GM18526 (cell line): ENCODE measurements around the gene MYLK.

Source experiments
- POLR2A ChIP-seq: IDR thresholded peaks from 3 replicates; pipeline ENCODE4 v1.6.1; 2011; ENCODE audit not compliant: insufficient read length; ENCODE audit errors: extremely low read depth

MYLK gene

GRCh38 chr3:123610331-123610730, 273.8 kb downstream of the MYLK start:
- no peak for TF ChIP-seq POLR2A

- no peak for TF ChIP-seq POLR2A
Measured at GRCh38 chr3:123609063-123609462, 275.1 kb downstream of the MYLK start.

DNA sequence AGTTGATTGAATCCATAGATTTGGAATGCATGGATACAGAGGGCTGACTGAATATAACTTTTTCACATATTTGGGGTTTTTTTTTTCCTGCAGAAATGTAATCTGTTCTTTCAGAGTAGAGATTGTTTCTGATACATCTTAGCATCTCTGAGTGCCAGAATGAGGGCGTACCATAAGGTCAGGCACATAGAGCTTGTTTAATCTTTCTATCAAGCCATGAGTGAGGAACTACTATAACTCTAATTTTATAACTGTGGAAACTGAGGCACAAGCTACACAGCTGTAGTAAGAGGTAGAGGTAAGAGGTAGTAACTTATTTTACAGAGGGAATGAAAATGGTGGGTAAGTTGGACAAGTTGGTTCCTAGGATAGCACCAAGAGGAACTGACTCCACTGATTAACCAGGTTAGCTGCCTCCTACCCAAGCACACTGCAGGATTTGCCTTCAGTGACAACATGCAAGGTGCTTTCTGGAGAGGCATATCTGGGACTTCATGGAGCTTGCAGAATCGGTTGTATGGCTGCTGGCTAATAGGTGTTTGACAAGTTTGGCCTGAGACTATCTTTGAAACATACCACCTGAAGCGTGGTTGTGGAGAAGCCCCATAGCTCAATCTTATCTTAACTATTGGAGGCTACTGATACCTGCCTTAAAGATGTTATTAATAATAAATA, 275.7 kb downstream of the MYLK start:
- no peak for TF ChIP-seq POLR2A

- no peak for TF ChIP-seq POLR2A
Measured at GRCh38 chr3:123606527-123606926, 277.6 kb downstream of the MYLK start.

DNA sequence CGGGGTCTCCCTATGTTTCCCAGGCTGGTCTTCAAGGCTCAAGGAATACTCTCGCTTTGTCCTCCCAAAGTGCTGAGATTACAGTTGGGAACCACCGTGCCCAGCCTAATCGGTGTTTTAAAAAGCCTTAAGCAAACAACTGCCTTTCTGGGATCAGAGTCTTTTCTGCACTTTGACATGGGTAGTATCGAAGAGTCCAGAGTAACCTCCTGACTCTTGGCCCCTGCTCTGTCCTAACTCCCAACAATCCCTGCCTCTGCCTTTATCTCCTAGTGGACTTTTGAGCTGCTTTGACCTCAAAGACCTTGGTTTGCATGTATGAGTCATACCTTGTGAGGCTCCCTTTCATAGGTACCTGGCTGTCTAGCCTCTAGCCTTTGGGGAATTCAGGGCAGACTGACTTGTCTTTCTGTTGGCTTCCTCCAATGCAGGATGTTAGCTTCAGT, 278.3 kb downstream of the MYLK start:
- TF ChIP-seq POLR2A = no peak

DNA sequence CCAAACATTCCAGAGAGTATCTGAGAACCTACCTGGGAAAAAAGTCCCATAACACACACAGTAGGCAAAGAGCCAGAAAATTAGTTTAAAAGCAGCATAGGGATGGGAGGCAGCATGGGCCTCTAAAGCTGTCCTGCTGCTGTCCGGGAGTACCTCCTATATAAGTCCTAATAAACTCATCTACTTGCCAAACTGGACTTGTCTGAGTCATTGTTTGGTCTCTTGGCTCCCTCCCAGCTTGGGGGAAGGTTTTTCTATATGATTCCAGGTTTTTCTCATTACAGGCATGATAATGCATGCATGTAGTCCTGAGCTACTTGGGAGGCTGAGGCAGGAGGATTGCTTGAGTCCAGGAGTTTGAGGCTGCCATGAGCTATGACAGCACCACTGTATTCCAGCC, 281.8 kb downstream of the MYLK start:
- no peak for TF ChIP-seq POLR2A

GRCh38 chr3:123597561-123597960, 286.6 kb downstream of the MYLK start:
- no peak for TF ChIP-seq POLR2A

GRCh38 chr3:123595396-123596180, 288.5 kb downstream of the MYLK start:
- no peak for TF ChIP-seq POLR2A

GRCh38 chr3:123593381-123593780, 290.8 kb downstream of the MYLK start:
- no peak for TF ChIP-seq POLR2A

DNA sequence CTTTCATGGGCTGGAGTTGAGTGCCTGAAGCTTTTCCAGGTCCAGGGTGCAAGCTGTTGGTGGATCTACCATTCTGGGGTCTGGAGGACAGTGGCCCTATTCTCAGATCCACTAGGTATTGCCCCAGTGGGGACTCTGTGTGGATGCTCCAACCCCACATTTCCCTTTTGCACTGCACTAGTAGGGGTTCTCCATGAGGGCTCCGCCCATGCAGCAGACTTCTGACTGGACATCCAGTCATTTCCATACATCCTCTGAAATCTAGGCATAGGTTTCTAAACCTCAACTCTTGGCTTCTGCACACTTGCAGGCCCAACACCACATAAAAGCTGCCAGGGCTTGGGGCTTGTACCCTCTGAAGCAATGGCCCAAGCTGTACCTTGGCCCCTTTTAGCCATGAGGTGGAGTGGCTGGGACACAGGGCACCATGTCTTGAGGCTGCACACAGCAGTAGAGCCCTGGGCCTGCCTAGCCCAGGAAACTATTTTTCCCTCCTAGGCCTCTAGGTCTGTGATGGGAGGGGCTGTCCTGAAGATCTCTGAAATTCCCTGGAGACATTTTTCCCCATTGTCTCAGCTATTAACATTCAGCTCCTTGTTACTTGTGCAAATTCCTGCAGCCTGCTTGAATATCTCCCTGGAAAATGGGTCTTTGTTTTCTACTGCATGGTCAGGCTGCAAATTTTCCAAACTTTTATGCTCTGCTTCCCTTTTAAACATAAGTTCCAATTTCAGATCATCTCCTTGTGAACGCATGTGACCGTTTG, 293.3 kb downstream of the MYLK start:
- TF ChIP-seq POLR2A = no peak

- no peak for TF ChIP-seq POLR2A
Measured at GRCh38 chr3:123587401-123587800, 296.7 kb downstream of the MYLK start.

GRCh38 chr3:123586968-123587367, 297.2 kb downstream of the MYLK start:
- no peak for TF ChIP-seq POLR2A

GRCh38 chr3:123586131-123586530, 298.0 kb downstream of the MYLK start:
- TF ChIP-seq POLR2A = no peak

DNA sequence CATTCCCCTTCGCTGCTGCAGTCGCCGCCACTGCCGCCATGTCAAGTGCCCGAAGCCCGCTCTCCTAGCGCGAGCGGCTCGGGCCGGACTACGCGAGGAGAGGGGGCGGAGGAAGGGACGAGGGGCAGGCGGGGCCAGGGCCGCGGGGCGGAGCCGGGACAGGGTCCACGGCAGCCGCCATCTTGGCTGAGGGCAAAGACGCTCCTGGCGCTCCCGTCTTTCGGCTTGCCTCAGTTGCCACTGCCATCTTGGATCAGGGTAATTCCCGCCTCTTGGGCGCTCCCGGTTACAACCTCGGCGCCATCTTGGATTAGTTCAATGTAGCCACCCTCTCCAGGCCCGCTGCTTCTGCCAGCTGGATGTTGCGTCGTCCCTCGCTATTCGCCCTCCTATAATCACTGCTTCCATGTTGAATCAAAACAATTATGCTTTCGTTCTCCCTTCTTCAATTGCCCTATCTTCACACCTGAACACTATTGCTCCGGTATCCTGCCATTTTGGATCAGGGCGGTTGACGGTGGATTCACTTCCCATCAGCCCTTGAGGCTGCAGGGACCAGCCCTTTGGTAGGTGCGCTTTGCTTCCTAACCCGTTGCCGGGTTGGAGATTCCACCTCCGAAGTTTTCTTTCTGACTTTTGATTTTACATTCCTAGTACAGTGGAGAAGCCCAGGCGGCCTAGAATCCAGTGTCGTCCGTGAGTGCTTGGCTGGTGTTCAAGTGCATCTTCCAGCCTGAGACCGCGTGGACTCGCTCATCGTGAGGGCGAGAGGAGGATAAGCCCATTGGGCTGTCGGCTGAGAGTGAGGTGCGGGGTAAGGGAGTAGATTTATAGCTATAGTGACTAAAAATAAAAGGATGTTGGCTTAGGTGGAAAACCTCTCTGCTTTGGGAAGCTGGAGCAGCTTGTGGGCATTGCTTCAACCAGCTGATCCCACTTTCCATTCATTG, 298.9 kb downstream of the MYLK start, which contains the start of gene HACD2:
Gene HACD2 (minus strand): TSS at position 66 of the 950 bp plus-strand sequence. CDS start 26 bp downstream, at position 40.
- peak; percentile 92 for TF ChIP-seq POLR2A
